H1 (cell line): ENCODE data around the gene RIMS1.

Experiments
- BRCA1 ChIP-seq: IDR thresholded peaks from 2 replicates; pipeline ENCODE4 v1.6.1; 2012; ENCODE audit warnings: low read depth, low read length, improper control_type of control experiment
- CBX8 ChIP-seq: fragments of 300-800, 300-1000 bp; sonication (generic); IDR thresholded peaks from 2 replicates; pipeline ENCODE4 v1.7.1; 2016; ENCODE audit warnings: low read depth, low read length, borderline replicate concordance
- CEBPB ChIP-seq: IDR thresholded peaks from 2 replicates; pipeline ENCODE4 v1.6.1; 2012; ENCODE audit warnings: low read depth, low read length
- EGR1 ChIP-seq: IDR thresholded peaks from 2 replicates; pipeline ENCODE4 v1.6.1; 2011; ENCODE audit warnings: low read depth, low read length, borderline replicate concordance
- EZH2 ChIP-seq: fragments of 200-600 bp; sonication (generic); IDR thresholded peaks from 2 replicates; pipeline ENCODE4 v1.7.1; 2012; ENCODE audit warnings: low read depth, mild to moderate bottlenecking, moderate library complexity, low read length, inconsistent platforms; ENCODE audit not compliant: severe bottlenecking
- GABPA ChIP-seq: IDR thresholded peaks from 2 replicates; pipeline ENCODE4 v1.6.1; 2011; ENCODE audit warnings: mild to moderate bottlenecking, low read length, moderate library complexity, borderline replicate concordance; ENCODE audit not compliant: insufficient read depth
- NRF1 ChIP-seq: IDR thresholded peaks from 2 replicates; pipeline ENCODE4 v1.6.1; 2011; ENCODE audit warnings: mild to moderate bottlenecking, low read depth, low read length, improper control_type of control experiment
- POLR2A ChIP-seq, 2 experiments: IDR thresholded peaks; 1 replicate in 1 of 2; 2 replicates in 1 of 2; pipeline ENCODE4 v1.6.1; 2011; ENCODE audit warnings: low read depth in 2 of 2, low read length in 2 of 2, mild to moderate bottlenecking in 2 of 2; ENCODE audit errors: control extremely low read depth in 1 of 2
- POLR2AphosphoS5 ChIP-seq: IDR thresholded peaks from 2 replicates; pipeline ENCODE4 v1.6.1; 2011; ENCODE audit warnings: low read depth, low read length
- SRF ChIP-seq: IDR thresholded peaks from 2 replicates; pipeline ENCODE4 v1.6.1; 2011; ENCODE audit warnings: mild to moderate bottlenecking, low read depth, low read length, moderate library complexity
- SUZ12 ChIP-seq: fragments of 200-600 bp; sonication (generic); IDR thresholded peaks from 2 replicates; pipeline ENCODE4 v1.6.1; 2012; ENCODE audit warnings: mild to moderate bottlenecking, inconsistent platforms, low read length, moderate library complexity, mixed read lengths
- YY1 ChIP-seq: IDR thresholded peaks from 2 replicates; pipeline ENCODE4 v1.6.1; 2011; ENCODE audit warnings: low read depth, mild to moderate bottlenecking, low read length
- TF ChIP-seq, protein P1 (sequence below), 3 experiments: IDR thresholded peaks; 1 replicate in 2 of 3; 2 replicates in 1 of 3; pipeline versions ENCODE4 v1.5.1 to v1.6.1; 2011; ENCODE audit warnings: low read length in 3 of 3, mild to moderate bottlenecking in 3 of 3, inconsistent platforms in 2 of 3, low read depth in 1 of 3, moderate library complexity in 1 of 3; ENCODE audit not compliant: insufficient read depth in 1 of 3; ENCODE audit errors: control extremely low read depth in 1 of 3
- TF ChIP-seq, protein P2 (sequence below): IDR thresholded peaks from 2 replicates; pipeline ENCODE4 v1.6.1; 2012; ENCODE audit warnings: inconsistent platforms

DNA sequence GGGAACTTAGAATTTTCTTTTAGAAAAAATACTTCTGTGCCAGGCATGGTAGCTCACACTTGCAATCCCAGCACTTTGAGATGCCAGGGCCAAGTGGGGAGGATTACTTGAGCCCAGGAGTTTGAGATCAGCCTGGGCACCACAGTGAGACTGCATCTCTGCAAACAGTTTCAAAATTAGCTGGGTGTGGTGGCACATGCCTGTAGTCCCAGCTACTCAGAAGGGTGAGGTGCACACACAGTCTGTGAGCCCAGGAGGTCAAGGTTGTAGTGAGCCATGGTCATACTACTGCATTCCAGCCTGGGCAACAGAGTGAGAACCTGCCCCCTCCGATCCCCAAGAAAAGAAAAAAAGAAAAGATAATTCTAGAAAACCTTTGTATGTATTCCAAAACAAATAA is 389.5 kb downstream of the RIMS1 start:
- TF ChIP-seq SUZ12: no peak
- no peak for TF ChIP-seq EZH2
- TF ChIP-seq, protein P1, sequence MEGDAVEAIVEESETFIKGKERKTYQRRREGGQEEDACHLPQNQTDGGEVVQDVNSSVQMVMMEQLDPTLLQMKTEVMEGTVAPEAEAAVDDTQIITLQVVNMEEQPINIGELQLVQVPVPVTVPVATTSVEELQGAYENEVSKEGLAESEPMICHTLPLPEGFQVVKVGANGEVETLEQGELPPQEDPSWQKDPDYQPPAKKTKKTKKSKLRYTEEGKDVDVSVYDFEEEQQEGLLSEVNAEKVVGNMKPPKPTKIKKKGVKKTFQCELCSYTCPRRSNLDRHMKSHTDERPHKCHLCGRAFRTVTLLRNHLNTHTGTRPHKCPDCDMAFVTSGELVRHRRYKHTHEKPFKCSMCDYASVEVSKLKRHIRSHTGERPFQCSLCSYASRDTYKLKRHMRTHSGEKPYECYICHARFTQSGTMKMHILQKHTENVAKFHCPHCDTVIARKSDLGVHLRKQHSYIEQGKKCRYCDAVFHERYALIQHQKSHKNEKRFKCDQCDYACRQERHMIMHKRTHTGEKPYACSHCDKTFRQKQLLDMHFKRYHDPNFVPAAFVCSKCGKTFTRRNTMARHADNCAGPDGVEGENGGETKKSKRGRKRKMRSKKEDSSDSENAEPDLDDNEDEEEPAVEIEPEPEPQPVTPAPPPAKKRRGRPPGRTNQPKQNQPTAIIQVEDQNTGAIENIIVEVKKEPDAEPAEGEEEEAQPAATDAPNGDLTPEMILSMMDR (IDR thresholded peaks at IDR 0.05; ENCODE audit: control extremely low read depth in 1 of 3, insufficient read depth in 1 of 3, low read depth in 1 of 3, low read length in 3 of 3): no peak
- TF ChIP-seq POLR2AphosphoS5: no peak
- no peak for TF ChIP-seq POLR2A (IDR thresholded peaks at IDR 0.05; ENCODE audit: control extremely low read depth in 1 of 2, low read depth in 2 of 2, low read length in 2 of 2)
- TF ChIP-seq BRCA1: no peak
- TF ChIP-seq YY1: no peak
- TF ChIP-seq GABPA: no peak
- TF ChIP-seq NRF1: no peak
- no peak for TF ChIP-seq SRF
- TF ChIP-seq EGR1: no peak
- no peak for TF ChIP-seq CBX8
- TF ChIP-seq, protein P2, sequence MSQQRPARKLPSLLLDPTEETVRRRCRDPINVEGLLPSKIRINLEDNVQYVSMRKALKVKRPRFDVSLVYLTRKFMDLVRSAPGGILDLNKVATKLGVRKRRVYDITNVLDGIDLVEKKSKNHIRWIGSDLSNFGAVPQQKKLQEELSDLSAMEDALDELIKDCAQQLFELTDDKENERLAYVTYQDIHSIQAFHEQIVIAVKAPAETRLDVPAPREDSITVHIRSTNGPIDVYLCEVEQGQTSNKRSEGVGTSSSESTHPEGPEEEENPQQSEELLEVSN: no peak
- no peak for TF ChIP-seq CEBPB
